NK-92 (cell line): ENCODE results near the gene SGMS2.

Experiments used
- DNase-seq: peaks from one replicate; lab custom pipeline; 2025; ENCODE audit not compliant: unreplicated experiment; lab: John Stamatoyannopoulos, UW

Gene SGMS2

DNA sequence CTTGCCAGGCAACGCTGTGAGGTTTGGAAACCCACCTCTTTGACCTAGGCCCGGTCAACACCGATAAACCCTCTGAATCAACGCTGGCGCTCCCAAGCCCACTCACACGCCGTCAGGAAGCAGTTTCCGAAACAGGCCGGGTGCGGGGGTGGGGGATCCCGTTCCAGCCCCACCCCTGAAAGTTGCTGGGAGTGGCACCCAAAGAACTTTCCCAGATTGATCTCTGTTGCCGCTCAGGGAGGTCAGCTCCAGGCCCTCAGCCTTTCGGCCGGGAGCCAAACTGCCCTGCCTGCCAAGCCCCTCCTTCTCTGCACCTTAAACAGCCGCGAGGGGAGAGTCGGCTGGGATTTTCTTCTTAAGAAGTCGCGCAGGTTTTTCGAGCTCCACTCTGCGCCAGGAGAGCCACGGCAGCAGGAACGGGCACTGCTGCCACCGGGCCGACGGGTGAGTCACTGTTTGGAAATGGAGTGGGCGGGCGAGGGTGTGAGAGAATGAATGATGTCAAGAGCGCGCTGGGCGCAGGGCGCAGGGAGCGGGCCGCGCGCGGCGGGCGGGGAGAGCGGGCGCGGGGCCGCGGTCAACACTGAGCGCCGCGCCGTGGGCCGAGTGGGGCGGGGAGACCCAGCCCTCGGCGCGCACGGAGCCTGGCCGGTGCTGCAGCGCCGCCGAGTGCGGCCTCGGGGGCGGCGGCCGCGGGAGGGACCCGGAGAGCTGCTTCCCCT is at the start of gene SGMS2:
Gene SGMS2 (plus strand): TSS at position 583 of the 722 bp plus-strand sequence. CDS start 70,622 bp downstream, outside the sequence.
- no peak for DNase-seq

DNA sequence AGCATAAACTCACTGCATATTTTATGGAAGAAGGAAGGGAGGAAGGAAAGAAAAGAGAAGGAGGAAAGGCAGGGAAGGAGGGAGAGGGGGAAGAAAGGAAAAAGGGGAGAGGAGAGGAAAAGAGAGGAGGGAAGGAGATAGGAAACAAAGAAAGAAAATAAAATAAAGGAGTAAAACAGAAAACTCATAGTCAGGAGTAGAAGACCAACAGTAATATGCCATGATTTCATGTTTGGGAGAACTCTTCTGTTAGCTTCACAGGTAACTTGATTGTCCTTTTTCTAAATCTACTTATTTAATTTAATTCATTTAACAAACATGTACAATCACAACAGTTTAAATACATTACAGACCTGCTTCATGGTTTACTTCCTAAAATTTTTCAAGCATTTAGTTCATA is 46.8 kb upstream of the SGMS2 start:
- DNase-seq, result no peak

DNA sequence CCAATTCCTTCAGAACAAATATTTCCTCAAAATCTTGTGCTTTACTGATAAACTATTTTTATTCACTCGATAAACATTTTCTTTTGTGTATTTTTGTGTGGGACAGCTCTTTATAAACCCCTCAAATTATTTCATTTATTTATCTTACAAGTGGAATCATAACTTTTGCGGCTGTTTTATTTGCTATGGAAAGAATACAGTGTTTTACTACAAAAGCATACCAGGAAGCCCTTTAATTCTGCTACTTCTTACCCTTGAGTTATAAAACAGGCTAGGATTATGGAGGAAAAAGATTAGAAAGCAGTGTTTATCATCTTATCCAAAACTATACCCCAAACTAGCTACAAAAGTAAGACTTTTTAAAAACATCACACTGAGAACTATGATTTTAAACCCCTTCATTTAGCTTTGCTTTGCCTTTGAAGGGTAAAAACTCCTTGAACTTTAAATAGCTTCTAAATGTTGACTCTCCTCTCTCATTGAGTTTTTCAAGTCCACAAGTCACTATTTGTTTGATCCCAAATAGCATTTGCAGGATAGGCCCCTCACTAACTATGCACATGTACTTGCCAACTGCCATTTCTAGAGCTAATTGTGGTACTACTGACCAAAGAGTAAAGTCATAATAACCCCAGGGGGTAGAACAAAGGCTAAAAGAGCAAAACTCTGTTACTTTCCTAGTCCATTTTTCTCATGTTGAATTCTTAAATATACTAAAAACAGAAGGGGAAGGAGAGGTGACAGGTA is 45.8 kb upstream of the SGMS2 start:
- no peak for DNase-seq

DNA sequence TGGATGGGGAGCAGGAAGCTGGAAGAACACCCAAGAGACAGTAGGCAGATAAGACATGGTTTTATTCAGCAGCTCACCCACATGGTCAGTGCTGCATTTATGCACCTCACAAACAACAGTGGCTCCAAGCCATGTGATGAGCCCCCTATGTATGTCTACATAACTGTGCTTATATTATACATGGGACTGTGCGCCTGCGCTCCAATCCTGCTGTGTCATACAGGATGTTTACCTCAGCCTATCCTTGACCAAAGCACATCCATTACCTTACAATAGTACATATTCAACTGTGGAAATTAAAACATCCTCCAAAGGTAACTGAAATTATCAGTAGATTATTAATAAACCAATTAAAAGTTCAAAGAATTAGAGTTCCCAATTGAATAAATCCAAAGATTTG is 44.1 kb upstream of the SGMS2 start:
- DNase-seq, result no peak

DNA sequence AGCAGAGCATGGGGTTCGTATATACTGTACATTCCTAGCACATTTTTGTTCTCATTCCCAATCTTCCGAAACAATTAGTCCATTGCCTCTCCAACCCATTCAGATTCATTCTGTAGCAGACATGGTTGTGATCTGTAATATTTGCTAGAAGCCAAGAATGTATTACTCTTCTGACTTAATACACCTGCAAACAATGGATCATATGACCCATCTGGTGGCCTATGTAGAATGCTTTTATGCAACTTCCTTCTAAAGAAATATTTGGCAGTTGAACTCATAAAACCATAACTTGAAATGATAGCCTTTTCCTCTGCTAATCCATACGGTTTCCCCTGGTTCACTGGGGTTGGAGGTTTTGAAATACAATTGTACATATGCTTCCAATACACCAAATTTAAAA is 32.8 kb upstream of the SGMS2 start:
- DNase-seq, result no peak

DNA sequence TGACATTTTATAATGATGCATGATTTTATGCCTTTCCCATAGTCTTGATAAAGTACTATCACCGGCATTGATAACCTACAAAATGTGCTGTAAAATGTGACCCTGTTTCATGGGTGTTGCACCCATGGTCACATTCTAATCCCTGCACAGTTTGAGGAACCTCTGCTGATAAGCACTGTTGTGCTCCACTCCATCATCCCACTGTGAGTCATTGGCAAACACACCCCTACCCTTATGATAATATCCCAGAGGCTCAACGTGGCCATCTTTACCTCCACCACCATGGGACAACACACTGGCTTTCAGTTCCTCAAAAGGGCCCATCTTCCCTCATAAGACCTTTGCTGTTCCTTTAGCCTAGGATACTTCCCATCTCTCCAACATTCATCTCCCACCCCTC is 32.0 kb upstream of the SGMS2 start:
- no peak for DNase-seq

DNA sequence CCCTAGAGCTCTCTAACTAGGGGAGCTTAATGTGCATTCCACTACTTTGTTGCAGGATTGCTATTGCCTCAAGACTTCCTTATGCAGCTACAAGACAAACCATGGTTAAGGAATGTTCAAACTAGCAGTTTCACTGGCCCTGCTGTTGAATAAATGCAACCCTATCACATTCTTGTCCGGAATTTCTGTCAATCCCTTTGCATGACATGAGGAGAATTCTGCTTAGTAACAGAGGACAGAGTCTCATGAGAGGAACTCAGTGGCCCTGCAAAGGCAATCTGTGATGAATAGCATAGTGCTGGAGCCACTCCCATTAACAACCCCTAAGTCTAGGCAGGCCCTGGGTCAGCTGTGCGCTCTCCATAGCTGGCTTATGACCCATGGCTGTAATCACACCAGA is 30.7 kb upstream of the SGMS2 start:
- DNase-seq, result no peak

DNA sequence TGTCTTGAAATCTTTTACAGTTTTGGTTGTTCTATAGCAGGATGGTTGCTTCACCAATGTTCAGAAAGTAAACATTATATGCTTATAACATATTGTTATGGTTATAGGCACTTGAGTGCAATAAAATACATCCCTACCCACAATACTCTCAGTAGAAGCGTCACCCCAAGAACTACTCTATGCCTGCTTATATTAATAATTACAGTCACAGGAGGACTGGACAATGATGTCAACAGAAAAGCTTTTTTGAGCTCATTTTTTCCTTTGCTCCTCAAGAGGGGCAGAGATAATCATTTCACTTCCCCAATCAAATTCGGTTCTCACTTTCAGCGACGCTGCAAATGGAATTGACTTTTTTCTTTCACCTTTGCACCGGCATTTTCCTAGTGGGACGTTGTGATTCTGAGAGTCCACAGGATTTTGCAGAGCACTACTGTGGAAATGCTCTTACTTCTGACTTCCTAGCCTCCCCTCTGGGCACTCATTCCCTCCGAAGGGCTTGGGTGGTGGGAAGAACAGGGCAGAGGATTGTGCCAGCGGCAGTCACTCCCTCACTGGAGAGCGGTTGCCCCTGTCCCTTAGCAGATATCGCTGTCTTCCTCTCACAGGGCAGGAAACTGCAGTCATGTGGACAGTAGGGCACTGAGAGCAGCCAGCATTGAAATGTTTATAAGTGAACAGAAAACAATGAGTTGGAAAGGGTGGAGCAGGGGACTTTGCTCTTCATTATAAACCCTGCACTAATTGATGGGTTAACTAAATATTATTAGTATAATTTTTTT is 24.9 kb upstream of the SGMS2 start:
- DNase-seq, result no peak

DNA sequence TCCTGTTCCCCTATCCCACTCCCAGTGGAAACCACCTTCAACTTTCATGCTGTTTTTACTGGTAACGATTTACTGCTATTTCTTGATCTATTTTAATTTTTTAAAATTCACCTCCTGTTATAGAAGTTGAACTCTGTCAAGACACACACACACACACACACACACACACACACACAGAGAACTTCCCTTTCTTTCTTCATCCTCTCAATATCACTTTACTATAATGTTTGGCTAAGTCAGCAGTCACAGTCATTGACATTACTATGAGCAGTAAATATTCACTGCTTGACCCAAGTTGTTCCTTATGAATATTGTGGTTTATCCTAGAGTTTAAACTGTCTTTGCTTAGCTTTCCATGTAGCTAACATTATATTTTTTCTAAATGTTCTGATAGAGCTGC is 24.0 kb upstream of the SGMS2 start:
- DNase-seq, result no peak

DNA sequence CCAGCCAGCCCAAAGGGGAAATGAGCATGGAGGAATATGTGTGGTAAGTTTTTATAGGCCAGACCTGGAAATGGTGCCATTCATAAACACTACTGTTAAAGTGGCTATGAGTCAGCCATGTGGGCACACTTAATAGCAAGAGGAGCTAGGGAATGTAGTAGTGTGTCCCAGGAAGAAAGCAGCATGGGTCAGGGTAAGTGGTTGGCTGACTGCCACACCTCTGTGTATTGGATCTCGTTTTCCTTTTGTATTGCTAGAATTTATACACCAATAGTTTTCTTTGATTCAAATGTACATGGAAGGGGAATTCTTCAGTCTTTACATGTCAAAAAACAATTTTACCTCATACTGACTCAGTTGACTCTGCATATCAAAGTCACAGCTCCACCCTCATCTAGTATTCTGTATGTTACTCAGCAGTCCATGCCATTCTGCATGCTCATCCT is 22.9 kb upstream of the SGMS2 start:
- DNase-seq, result no peak

DNA sequence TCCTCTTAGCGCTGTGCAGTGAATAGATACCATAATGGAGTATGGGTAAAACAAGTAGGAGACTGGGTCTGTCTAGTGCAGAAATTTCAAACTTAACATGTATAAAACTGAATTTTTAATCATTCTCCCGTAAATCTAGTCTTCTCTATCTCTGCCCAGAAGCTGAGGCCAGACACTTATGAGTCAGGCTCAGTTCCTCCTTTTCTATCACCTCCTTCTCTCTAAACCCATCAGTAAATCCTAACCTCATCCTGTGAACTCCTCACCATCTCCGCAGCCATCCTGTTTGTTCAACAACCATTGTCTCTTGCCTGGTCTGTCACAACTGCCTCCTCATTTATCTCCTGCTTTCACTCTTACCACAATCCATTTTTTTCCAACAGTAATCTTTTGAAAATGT is 19.8 kb upstream of the SGMS2 start:
- no peak for DNase-seq

DNA sequence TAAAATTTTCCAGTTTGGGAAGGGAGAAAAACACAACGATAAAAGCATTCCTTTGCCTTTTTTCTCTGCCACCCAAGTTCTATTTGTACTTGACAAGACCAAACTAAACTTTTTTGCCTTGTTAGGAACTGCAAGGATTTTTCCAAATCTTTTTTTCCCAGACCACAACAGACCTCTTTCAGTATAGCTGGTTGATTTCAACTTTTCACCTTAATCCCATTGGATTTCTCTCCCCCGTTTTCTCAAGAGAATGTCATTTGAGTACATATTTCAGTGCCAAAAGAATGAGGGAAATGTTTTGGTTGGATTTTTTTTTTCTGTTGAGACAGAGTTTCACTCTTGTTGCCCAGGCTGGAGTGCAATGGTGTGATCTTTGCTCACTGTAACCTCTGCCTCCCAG is 18.5 kb upstream of the SGMS2 start:
- DNase-seq, result no peak

DNA sequence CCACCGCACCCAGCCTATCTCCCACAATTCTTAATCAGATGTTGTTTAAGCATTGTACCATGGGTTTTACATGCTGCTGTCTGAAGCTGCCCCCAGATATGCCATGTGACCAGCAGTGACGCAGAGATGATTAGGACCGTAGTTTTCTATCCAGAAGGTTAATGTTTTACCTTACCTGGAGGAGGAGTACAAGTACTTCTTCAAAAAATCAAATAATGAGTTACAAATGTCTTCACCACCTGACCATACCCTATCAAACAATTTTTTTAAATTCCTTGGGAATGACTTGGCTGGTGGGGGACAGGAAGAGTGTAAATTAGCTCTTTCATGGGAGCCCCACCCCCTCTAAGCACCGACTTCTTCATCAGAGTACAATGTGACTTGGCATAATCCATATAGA is 16.2 kb upstream of the SGMS2 start:
- no peak for DNase-seq

DNA sequence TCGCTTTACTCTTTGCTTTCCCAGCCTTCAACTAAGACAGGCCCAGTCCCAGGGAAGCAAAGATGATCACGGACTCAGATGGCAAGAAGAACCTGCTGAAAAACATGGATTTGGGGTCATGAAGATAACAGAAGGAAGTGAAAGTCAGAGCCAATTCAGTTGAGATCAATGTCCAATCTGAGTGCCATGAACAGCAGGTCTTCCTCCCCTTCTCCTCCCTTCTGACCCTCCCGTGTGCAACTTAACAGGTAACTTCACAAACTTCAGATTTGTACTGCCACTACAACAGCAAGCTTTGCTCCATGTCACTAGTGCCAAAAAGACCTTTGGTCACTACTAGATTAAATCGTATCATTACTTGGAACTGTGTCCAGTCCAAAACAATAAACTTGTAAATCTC is 15.5 kb upstream of the SGMS2 start:
- DNase-seq, result no peak

DNA sequence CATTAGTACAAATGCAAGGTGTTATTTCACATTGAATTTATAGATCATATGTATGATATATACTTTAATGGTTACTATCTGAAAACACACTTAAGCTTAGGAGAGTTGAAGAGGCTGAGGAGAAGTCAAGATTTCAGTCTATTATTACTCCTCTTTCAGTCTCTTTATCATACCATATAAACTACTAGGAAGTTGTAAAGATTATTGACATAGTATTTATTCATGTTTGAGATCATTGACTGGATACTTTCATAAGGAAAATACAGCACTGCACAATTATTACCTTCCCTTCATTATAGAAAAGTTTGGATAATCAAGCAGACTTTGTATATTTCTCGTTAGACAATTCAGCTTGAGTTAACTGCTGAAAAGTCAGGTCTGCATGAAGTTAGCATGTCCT is 10.0 kb upstream of the SGMS2 start:
- no peak for DNase-seq

DNA sequence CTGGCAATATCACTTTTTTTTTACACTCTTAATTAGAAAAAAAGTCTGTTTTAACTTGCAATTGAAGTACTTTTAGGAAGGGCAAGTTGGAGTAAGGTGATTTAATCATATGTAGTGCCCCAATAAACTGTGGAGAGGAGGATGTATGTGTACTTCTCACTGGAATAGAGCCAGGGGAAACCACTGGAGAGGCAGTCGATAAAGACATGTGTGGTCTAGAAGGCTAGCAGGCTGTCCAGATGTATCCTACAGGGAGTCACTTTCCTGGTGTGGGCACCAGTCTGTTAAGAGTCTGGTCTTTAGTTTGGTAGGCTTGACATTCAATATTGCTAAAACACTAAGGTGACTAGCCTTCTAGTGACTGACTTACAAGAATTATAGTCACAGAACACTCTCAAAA is 9.6 kb upstream of the SGMS2 start:
- no peak for DNase-seq

DNA sequence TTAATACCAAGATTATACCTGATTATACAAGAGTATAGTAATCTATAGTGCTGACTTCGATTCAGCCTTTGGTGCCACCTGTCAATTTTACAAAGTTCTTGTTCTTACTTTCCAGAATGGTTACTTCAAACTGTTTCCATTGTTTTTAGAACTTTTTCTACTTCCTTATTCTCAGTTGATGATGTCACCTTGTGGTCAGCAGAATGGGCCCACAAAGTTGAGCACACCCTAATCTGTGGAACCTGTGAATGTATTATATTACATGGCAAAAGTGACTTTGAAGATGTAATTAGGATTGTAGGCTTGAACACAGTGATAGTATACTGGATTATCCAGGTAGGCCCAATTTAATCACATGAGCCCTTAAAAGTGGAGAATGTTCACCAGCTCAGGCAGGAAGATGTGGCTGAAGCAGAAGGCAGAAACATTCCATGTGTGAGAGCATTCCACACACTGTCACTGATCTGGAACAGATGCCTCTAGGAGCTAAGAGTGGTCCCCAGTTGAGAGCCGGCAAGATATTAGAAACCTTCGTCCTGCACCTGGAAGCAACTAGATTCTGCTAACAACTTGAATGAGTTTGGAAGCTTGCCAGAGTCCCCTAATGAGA is 6.3 kb upstream of the SGMS2 start:
- DNase-seq, result no peak

DNA sequence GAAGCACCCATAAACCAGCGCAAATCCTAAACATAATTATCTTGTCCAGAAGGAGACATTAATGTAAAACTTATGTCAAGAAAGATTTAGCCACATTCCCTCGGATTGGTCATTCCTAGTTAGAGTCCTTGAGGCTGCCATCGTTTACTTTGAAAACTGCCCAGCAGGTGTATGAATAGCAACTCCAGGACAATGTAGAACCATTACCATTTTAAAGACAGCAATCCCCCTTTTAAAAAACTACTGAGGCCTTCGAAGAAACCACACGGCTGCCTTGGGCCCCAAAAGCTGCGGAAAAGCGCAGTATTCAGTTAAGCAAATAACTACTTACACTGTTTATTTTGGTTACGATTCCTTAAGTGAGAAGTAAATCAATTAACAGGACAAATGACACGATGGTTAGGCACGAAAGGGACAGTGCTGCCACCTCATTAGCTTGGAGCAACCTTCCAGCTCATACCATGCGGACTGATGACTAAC is 822 bp upstream of the SGMS2 start:
- no peak for DNase-seq

DNA sequence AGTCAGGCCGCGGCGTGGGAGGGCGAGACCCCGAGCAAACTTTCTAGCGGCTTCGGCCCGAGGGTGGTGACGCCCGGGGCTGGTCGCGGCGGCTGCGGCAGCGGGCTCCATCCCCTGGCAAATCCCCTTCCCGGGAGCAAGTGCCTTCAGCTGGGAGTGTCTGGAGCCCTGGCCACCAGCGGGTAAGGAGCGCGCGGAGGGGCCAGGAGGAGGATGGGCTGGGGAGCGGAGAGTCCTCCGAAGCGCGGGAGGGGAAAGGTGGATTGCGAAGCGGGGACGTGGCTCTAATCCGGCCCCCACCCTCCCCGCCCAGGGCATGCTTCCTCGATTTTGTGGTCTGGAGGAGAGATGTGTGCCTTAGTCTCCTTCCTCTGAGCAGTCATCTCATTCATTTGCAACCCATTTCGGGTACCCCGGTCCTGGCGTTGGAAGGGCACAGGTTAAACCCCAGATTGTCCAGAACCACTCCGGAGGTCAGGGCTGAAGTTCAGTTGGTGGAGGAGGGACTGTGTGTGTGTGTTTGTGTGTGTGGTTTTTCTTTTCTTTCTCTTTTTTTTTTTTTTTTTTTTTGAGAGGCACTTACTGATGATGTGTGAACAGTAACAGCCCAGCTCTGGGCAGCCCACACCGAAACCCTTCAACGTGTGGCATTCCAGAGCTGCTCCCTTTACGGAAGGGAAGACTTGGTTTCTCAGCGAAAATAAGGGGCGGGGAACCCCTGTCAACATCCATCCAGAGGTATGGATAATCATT is 516 bp downstream of the SGMS2 start:
- DNase-seq, result no peak

DNA sequence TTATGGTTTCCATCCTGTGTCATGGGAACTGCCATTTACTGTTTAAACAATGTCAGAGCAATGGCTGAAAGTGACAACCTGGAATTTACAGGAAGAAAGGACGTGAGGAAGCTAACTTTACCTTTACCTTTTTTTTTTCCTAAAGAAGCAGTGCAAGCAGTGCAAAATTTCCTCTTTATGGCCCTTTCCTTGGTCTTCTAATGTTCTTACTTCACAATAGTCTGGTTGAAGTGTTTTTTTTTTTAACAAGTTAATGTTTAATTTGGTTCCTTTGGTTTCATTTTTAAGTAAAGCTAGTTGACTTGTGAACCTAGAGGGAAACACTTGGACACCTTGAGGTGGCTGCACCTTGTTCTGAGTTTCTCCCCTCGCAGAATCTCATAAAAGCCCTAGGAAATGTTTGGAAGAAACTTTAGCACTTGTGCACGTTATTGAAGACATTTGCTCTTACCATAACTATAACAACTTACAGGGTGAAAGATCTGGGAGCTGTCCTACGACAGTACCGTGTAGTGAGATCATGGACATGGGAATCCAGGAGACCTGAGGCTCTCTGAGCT is 1.8 kb downstream of the SGMS2 start:
- no peak for DNase-seq
